IMR-90 (cell line): Measurements from ENCODE around the gene NFYC. TPM values are rescaled to one million over a fixed set of nuclear protein-coding genes. Genes with fewer than 3 reads are reported as not detected.

ENCODE experiments used
- ATAC-seq: fragments of 200-7000 bp; cut with Tn5 transposase; 2 replicates; pipeline ENCODE4 v1.9.1; 2020; ENCODE audit warnings: low read depth, mild to moderate bottlenecking, moderate library complexity
- BruUV-seq: library from RNA; stranded (reverse); fragments of 400-500 nt; replicated peaks from 2 replicates; lab custom pipeline; 2021; lab: Mats Ljungman, UMichigan
- CTCF ChIA-PET: fragments of 300-600 bp; formaldehyde crosslinking; extraction: SDS; loops from one replicate; lab custom pipeline; 2021; ENCODE audit warnings: antibody characterized with exemption; lab: Yijun Ruan, JAX
- POLR2A ChIA-PET: fragments of 300-600 bp; sonication (Branson Sonifier 250); formaldehyde crosslinking; loops from one replicate; lab custom pipeline; 2022; ENCODE audit warnings: antibody characterized with exemption; ENCODE audit not compliant: unreplicated experiment; lab: Charles Lee
- DNase-seq: peaks from one replicate; pipeline ENCODE4 v3.0.0; 2013
- H2AFZ ChIP-seq: replicated peaks from 2 replicates; pipeline ENCODE3; 2013; ENCODE audit warnings: low read length, mild to moderate bottlenecking; ENCODE audit not compliant: poor library complexity
- H2AK5ac ChIP-seq: 2 replicates; pipeline ENCODE4 v1.6.1; 2013; ENCODE audit warnings: low read depth, low read length, inconsistent platforms
- H2AK9ac ChIP-seq: replicated peaks from 2 replicates; pipeline ENCODE3; 2013; ENCODE audit warnings: mild to moderate bottlenecking, low read depth, low read length, moderate library complexity; ENCODE audit not compliant: poor library complexity
- H2BK120ac ChIP-seq: 2 replicates; pipeline ENCODE4 v1.6.1; 2013; ENCODE audit warnings: low read depth, low read length, inconsistent platforms
- H2BK15ac ChIP-seq: 3 replicates; pipeline ENCODE4 v1.6.1; 2013; ENCODE audit warnings: low read depth, low read length, inconsistent platforms
- H2BK20ac ChIP-seq: 2 replicates; pipeline ENCODE4 v1.6.1; 2013; ENCODE audit warnings: low read depth, mild to moderate bottlenecking, inconsistent platforms, low read length, moderate library complexity
- H2BK5ac ChIP-seq: 2 replicates; pipeline ENCODE4 v1.6.1; 2013; ENCODE audit warnings: mild to moderate bottlenecking, low read depth, low read length, inconsistent platforms; ENCODE audit not compliant: poor library complexity, severe bottlenecking
- H3K14ac ChIP-seq: replicated peaks from 2 replicates; pipeline ENCODE4 v1.6.1; 2013; ENCODE audit warnings: low read depth, low read length, inconsistent platforms
- H3K18ac ChIP-seq: 2 replicates; pipeline ENCODE4 v1.6.1; 2013; ENCODE audit warnings: low read depth, low read length, control low read depth
- H3K23ac ChIP-seq: 2 replicates; pipeline ENCODE4 v1.6.1; 2013; ENCODE audit warnings: low read depth, low read length, inconsistent platforms
- H3K27ac ChIP-seq: 2 replicates; pipeline ENCODE4 v1.5.1; 2013; ENCODE audit warnings: mild to moderate bottlenecking, control low read depth, low read length; ENCODE audit not compliant: insufficient read depth
- H3K27me3 ChIP-seq: 2 replicates; pipeline ENCODE4 v1.6.1; 2013; ENCODE audit warnings: low read length; ENCODE audit not compliant: control insufficient read depth, insufficient read depth
- H3K36me3 ChIP-seq: 2 replicates; pipeline ENCODE4 v1.6.1; 2013; ENCODE audit warnings: low read length, mixed read lengths; ENCODE audit not compliant: control insufficient read depth, insufficient read depth
- H3K4ac ChIP-seq: 2 replicates; pipeline ENCODE4 v1.6.1; 2013; ENCODE audit warnings: low read depth, low read length, inconsistent platforms
- H3K4me1 ChIP-seq: 2 replicates; pipeline ENCODE4 v1.6.1; 2013; ENCODE audit warnings: low read length, mixed read lengths; ENCODE audit not compliant: control insufficient read depth, insufficient read depth
- H3K4me2 ChIP-seq: 2 replicates; pipeline ENCODE4 v1.6.1; 2013; ENCODE audit warnings: low read depth, mild to moderate bottlenecking, control low read depth, low read length, moderate library complexity
- H3K4me3 ChIP-seq: 2 replicates; pipeline ENCODE4 v1.5.1; 2013; ENCODE audit warnings: low read depth, mild to moderate bottlenecking, control low read depth, low read length, moderate library complexity; ENCODE audit not compliant: insufficient read depth
- H3K56ac ChIP-seq: 2 replicates; pipeline ENCODE4 v1.6.1; 2013; ENCODE audit warnings: low read length, inconsistent platforms; ENCODE audit not compliant: insufficient read depth; ENCODE audit errors: extremely low read depth
- H3K79me1 ChIP-seq, 2 experiments: 2 replicates each; pipeline ENCODE4 v1.6.1; 2013; ENCODE audit warnings: low read length in 2 of 2, inconsistent platforms in 1 of 2, low read depth in 1 of 2
- H3K9ac ChIP-seq: 2 replicates; pipeline ENCODE4 v1.6.1; 2013; ENCODE audit warnings: low read depth, low read length, control low read depth
- H3K9me1 ChIP-seq: 2 replicates; pipeline ENCODE4 v1.6.1; 2013; ENCODE audit warnings: low read length, inconsistent platforms; ENCODE audit not compliant: insufficient read depth
- H3K9me3 ChIP-seq: 2 replicates; pipeline ENCODE4 v1.6.1; 2013; ENCODE audit warnings: low read length; ENCODE audit not compliant: control insufficient read depth, insufficient read depth
- H4K20me1 ChIP-seq: 2 replicates; pipeline ENCODE4 v1.6.1; 2013; ENCODE audit warnings: low read length, inconsistent platforms; ENCODE audit not compliant: insufficient read depth
- H4K5ac ChIP-seq: 2 replicates; pipeline ENCODE4 v1.6.1; 2013; ENCODE audit warnings: mild to moderate bottlenecking, low read depth, low read length, control low read depth
- H4K8ac ChIP-seq, 2 experiments: 2 replicates each; pipeline ENCODE4 v1.6.1; 2013; ENCODE audit warnings: low read depth in 2 of 2, low read length in 2 of 2, control low read depth in 1 of 2, inconsistent platforms in 1 of 2
- H4K91ac ChIP-seq: 2 replicates; pipeline ENCODE4 v1.6.1; 2013; ENCODE audit warnings: low read depth, low read length, inconsistent platforms; ENCODE audit not compliant: insufficient read depth
- FOS ChIP-seq: fragments of 150-350 bp; IDR thresholded peaks from 2 replicates; pipeline ENCODE4 v1.6.1; 2016; ENCODE audit warnings: low read depth, low read length
- NFE2L2 ChIP-seq: fragments of 150-350 bp; IDR thresholded peaks from 2 replicates; pipeline ENCODE4 v1.6.1; 2016; ENCODE audit warnings: low read depth, mild to moderate bottlenecking, low read length
- WGBS, 2 experiments: methylation state at CpG; one replicate each; pipeline versions ENCODE4 v1.1.5 to v1.1.7; 2013; ENCODE audit warnings: missing lambda C conversion rate in 2 of 2; ENCODE audit not compliant: insufficient read length in 1 of 2; ENCODE audit errors: extremely low coverage in 2 of 2; 5-methylcytosine and 5-hydroxymethylcytosine counted together
- dilution Hi-C: fragments of 300-500 bp; cut with HindIII; formaldehyde crosslinking; loops from one replicate; pipeline ENCODE4 v1.14.3; 2018; ENCODE audit warnings: low sequenced_read_pairs; ENCODE audit not compliant: unreplicated experiment
- in situ Hi-C: fragments of 300-500 bp; cut with MboI; formaldehyde crosslinking; loops from 3 replicates; pipeline ENCODE4 v1.14.3; 2019; ENCODE audit warnings: low sequenced_read_pairs, inconsistent platforms, mixed read lengths
- intact Hi-C: fragments of 100-400 bp; cut with micrococcal nuclease; formaldehyde crosslinking; loops from 2 replicates; pipeline ENCODE4 v1.10.0; 2022
- polyA plus RNA-seq, 3 experiments: library from polyadenylated mRNA; depleted of rRNA; stranded (reverse); fragments of >200 nt; gene quantifications; 2 replicates each; pipeline ENCODE4 v1.2.3, GENCODE V29; 2012; ENCODE audit warnings: low replicate concordance in 1 of 3
- total RNA-seq: library from RNA; depleted of rRNA; stranded (reverse); fragments of >200 nt; gene quantifications from 2 replicates; pipeline ENCODE4 v1.2.3, GENCODE V29; 2012
- TF ChIP-seq, protein P1 (sequence below): fragments of 150-350 bp; IDR thresholded peaks from 2 replicates; pipeline ENCODE4 v1.6.1; 2016; ENCODE audit warnings: low read depth, mild to moderate bottlenecking, low read length, moderate library complexity, borderline replicate concordance

Gene NFYC
- total and polyA plus RNA-seq, 2 of the 4 experiments (the other 2 are of a cell fraction): 45.2 to 62.2 TPM

DNA sequence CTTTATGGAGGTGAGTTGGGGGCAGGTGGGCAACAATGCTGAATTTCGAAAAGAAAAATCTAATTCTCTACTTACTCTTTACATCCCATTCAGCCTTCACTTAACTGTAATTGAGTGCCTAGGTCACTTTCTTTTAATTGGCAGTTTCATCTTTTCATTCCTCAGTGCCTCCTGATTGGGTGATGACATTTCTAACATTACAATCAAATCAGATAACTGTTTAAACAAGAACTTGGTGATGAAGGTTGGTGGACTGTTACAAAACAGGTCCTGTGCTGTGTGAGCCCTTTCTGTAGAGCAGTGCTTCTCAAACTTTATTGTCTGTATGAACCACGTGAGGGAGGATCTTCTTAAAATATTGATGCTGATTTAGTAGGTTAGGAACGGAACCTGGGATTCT is 51.9 kb downstream of the NFYC start:
- no TSS peak for BruUV-seq
- CTCF ChIA-PET: no interaction called here
- peaks cover 3% of the 10 kb centered on the region for H3K9me1 ChIP-seq
- no peak overlapping the region for H3K18ac ChIP-seq
- H3K4me1 ChIP-seq: peaks cover 5% of the 10 kb centered on the region
- no peak overlapping the region for H3K4me2 ChIP-seq
- no peak overlapping the region for H4K91ac ChIP-seq
- no peak overlapping the region for H3K56ac ChIP-seq
- TF ChIP-seq, protein P1, sequence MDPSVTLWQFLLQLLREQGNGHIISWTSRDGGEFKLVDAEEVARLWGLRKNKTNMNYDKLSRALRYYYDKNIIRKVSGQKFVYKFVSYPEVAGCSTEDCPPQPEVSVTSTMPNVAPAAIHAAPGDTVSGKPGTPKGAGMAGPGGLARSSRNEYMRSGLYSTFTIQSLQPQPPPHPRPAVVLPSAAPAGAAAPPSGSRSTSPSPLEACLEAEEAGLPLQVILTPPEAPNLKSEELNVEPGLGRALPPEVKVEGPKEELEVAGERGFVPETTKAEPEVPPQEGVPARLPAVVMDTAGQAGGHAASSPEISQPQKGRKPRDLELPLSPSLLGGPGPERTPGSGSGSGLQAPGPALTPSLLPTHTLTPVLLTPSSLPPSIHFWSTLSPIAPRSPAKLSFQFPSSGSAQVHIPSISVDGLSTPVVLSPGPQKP: no peak
- TF ChIP-seq FOS (no peak), NFE2L2 (no peak)
- H2BK15ac ChIP-seq: no peak overlapping the region
- H2BK5ac ChIP-seq: no peak overlapping the region
- peaks cover 15% of the 10 kb centered on the region for H3K36me3 ChIP-seq
- H2AFZ ChIP-seq: no peak overlapping the region
- DNase-seq (no peak), ATAC-seq (no peak)
- WGBS, 2 experiments: no CpG with 5 or more reads among the region's 3 CpGs
- H2AK9ac ChIP-seq: no peak overlapping the region
- no peak overlapping the region for H3K27ac ChIP-seq
- no peak overlapping the region for H2AK5ac ChIP-seq
- H2BK120ac ChIP-seq: no peak overlapping the region
- H4K5ac ChIP-seq: no peak overlapping the region
- dilution Hi-C loops: no loop called here
- H3K23ac ChIP-seq: no peak overlapping the region
- POLR2A ChIA-PET: no interaction called here
- H3K4ac ChIP-seq: no peak overlapping the region
- no peak overlapping the region for H2BK20ac ChIP-seq
- H4K8ac ChIP-seq: no peak overlapping the region
- no peaks in the 10 kb centered on the region for H3K27me3 ChIP-seq
- peaks cover 34 to 40% of the 10 kb centered on the region in 2 experiments for H3K79me1 ChIP-seq
- H3K14ac ChIP-seq: no peak overlapping the region
- intact Hi-C loops: no loop called here
- no peak overlapping the region for H3K9ac ChIP-seq
- H3K9me3 ChIP-seq: no peaks in the 10 kb centered on the region
- no peak overlapping the region for H3K4me3 ChIP-seq
- no peaks in the 10 kb centered on the region for H4K20me1 ChIP-seq
- in situ Hi-C loops: no loop called here
